NCI-H2081 (cell line): ENCODE data around the gene SIK2.

Experiments used
- DNase-seq, 2 experiments: peaks; one replicate each; lab custom pipeline; 2025; lab: John Stamatoyannopoulos, UW

SIK2 gene

GRCh38 chr11:111730871-111731591 is 128.8 kb downstream of the SIK2 start:
- DNase-seq: peak; percentile 67 to 71

GRCh38 chr11:111731821-111732220 is 129.6 kb downstream of the SIK2 start:
- no peak for DNase-seq

GRCh38 chr11:111733016-111733415 is 130.8 kb downstream of the SIK2 start:
- no peak for DNase-seq

GRCh38 chr11:111733611-111734088 is 131.4 kb downstream of the SIK2 start:
- no peak for DNase-seq

- no peak for DNase-seq
Measured at GRCh38 chr11:111734101-111734953, 132.1 kb downstream of the SIK2 start.

GRCh38 chr11:111734954-111735261 is 132.7 kb downstream of the SIK2 start:
- no peak for DNase-seq

GRCh38 chr11:111735262-111736116 is 133.2 kb downstream of the SIK2 start:
- DNase-seq: peak; percentile 79 to 91

GRCh38 chr11:111736181-111736590 is 133.9 kb downstream of the SIK2 start:
- no peak for DNase-seq

GRCh38 chr11:111736621-111737443 is 134.6 kb downstream of the SIK2 start:
- DNase-seq: no peak

GRCh38 chr11:111737444-111738210 is 135.4 kb downstream of the SIK2 start:
- no peak for DNase-seq

- DNase-seq: no peak
Measured at GRCh38 chr11:111739299-111739698, 137.1 kb downstream of the SIK2 start.

GRCh38 chr11:111741751-111742150 is 139.5 kb downstream of the SIK2 start:
- no peak for DNase-seq

- DNase-seq: no peak
Measured at GRCh38 chr11:111743700-111744099, 141.5 kb downstream of the SIK2 start.

GRCh38 chr11:111745719-111746504 is 143.7 kb downstream of the SIK2 start:
- no peak for DNase-seq

- no peak for DNase-seq
Measured at GRCh38 chr11:111748035-111748804, 146.0 kb downstream of the SIK2 start.

- no peak for DNase-seq
Measured at GRCh38 chr11:111749646-111750045, 147.4 kb downstream of the SIK2 start.

- no peak for DNase-seq
Measured at GRCh38 chr11:111756097-111756496, 153.8 kb downstream of the SIK2 start.

GRCh38 chr11:111759376-111759775 is 157.1 kb downstream of the SIK2 start:
- DNase-seq: no peak

GRCh38 chr11:111759778-111760407 is 157.6 kb downstream of the SIK2 start:
- no peak for DNase-seq
